Breast epithelium (tissue), 3 donors: ENCODE data around the gene CIAO3.

Experiments used
- POLR2A ChIP-seq: fragments of 450-650 bp; IDR thresholded peaks from one replicate; pipeline ENCODE4 v1.6.1; 2016; ENCODE audit warnings: antibody characterized with exemption, mild to moderate bottlenecking, moderate library complexity
- TF ChIP-seq, protein P1 (sequence below), 3 donors: fragments of 450-650 bp; IDR thresholded peaks; one replicate each; pipeline ENCODE4 v1.5.1; 2016 to 2017; ENCODE audit warnings: antibody characterized with exemption in 3 of 3, mild to moderate bottlenecking in 3 of 3, moderate library complexity in 3 of 3

DNA sequence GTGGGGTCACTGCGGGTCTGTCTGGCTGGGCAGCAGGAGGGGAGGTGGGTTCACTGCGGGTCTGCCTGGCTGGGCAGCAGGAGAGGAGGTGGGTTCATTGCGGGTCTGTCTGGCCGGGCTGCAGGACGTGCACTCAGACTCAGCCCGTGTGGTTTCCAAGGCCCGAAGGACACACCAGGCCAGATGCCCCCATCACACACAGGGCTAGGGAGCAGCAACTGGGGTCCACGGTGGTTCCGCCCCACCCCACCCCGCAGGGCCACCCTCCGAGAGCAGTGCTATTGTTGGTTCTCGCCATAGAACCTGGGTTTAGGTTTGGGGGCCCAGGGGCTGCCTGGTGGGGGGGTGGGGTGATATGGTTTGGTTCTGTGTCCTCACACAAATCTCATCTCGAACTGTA lies 5.8 kb upstream of the CIAO3 start:
- TF ChIP-seq, protein P1, sequence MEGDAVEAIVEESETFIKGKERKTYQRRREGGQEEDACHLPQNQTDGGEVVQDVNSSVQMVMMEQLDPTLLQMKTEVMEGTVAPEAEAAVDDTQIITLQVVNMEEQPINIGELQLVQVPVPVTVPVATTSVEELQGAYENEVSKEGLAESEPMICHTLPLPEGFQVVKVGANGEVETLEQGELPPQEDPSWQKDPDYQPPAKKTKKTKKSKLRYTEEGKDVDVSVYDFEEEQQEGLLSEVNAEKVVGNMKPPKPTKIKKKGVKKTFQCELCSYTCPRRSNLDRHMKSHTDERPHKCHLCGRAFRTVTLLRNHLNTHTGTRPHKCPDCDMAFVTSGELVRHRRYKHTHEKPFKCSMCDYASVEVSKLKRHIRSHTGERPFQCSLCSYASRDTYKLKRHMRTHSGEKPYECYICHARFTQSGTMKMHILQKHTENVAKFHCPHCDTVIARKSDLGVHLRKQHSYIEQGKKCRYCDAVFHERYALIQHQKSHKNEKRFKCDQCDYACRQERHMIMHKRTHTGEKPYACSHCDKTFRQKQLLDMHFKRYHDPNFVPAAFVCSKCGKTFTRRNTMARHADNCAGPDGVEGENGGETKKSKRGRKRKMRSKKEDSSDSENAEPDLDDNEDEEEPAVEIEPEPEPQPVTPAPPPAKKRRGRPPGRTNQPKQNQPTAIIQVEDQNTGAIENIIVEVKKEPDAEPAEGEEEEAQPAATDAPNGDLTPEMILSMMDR (IDR thresholded peaks at IDR 0.05), result no peak
- no peak for TF ChIP-seq POLR2A
